Endothelial cell of umbilical vein (primary cell): Measurements from ENCODE around the gene VASH2. TPM values are rescaled to one million over a fixed set of nuclear protein-coding genes. Genes with fewer than 3 reads are reported as not detected.

Experiments used
- BruUV-seq: library from RNA; stranded (reverse); fragments of 400-500 nt; replicated peaks from 2 replicates; lab custom pipeline; 2021; lab: Mats Ljungman, UMichigan
- CTCF ChIA-PET: fragments of 300-600, 350-600 bp; sonication (Branson Sonifier 250); formaldehyde crosslinking; loops from one replicate; lab custom pipeline; 2021; ENCODE audit warnings: antibody characterized with exemption, inconsistent platforms; lab: Charles Lee
- POLR2A ChIA-PET: fragments of 300-600, 350-600 bp; sonication (Branson Sonifier 250); formaldehyde crosslinking; loops from one replicate; lab custom pipeline; 2021; ENCODE audit warnings: antibody characterized with exemption, inconsistent platforms; lab: Charles Lee
- DNase-seq: peaks from one replicate; pipeline ENCODE4 v3.0.0-alpha.2; 2011; ENCODE audit warnings: low read depth, low spot score
- FAIRE-seq: peaks from 2 replicates; lab custom pipeline; 2011; peaks lifted over from hg19 to GRCh38; lab: Jason Lieb, UNC
- H2AFZ ChIP-seq: 2 replicates; pipeline ENCODE4 v1.6.0; 2012; ENCODE audit warnings: low read depth, low read length, control low read depth, inconsistent platforms
- H3K27ac ChIP-seq: 2 replicates; pipeline ENCODE4 v1.5.1; 2011; ENCODE audit warnings: low read depth, mild to moderate bottlenecking, control low read depth, low read length, moderate library complexity; ENCODE audit not compliant: insufficient read depth
- H3K27me3 ChIP-seq, 2 experiments: 2 replicates each; pipeline versions ENCODE4 v1.6.0 to v1.6.1; 2011; ENCODE audit warnings: low read length in 2 of 2, mixed read lengths in 1 of 2; ENCODE audit not compliant: control insufficient read depth in 2 of 2, insufficient read depth in 2 of 2
- H3K36me3 ChIP-seq, 2 experiments: 2 replicates in 1 of 2; 3 replicates in 1 of 2; pipeline ENCODE4 v1.5.1; 2011; ENCODE audit warnings: low read length in 2 of 2, mild to moderate bottlenecking in 1 of 2, moderate library complexity in 1 of 2; ENCODE audit not compliant: control insufficient read depth in 2 of 2, insufficient read depth in 2 of 2; ENCODE audit errors: extremely low read depth in 1 of 2
- H3K4me1 ChIP-seq: 3 replicates; pipeline ENCODE4 v1.5.1; 2011; ENCODE audit warnings: mild to moderate bottlenecking, low read length; ENCODE audit not compliant: control insufficient read depth, insufficient read depth; ENCODE audit errors: extremely low read depth
- H3K4me2 ChIP-seq: 2 replicates; pipeline ENCODE4 v1.6.1; 2011; ENCODE audit warnings: low read length, control low read depth, mixed read lengths; ENCODE audit not compliant: insufficient read depth
- H3K4me3 ChIP-seq, 3 experiments: fragments of 200-600 bp in 1 of 3; sonication (generic), shearing (Covaris generic) in 1 of 3; replicated peaks in 1 of 3; 2 replicates each; pipeline ENCODE4 v1.5.1; 2011 to 2016; ENCODE audit warnings: control low read depth in 3 of 3, low read length in 3 of 3, mild to moderate bottlenecking in 2 of 3, inconsistent platforms in 1 of 3, low read depth in 1 of 3, moderate library complexity in 1 of 3; ENCODE audit not compliant: insufficient read depth in 1 of 3
- H3K79me2 ChIP-seq: 2 replicates; pipeline ENCODE4 v1.6.0; 2012; ENCODE audit warnings: low read length, inconsistent platforms; ENCODE audit not compliant: control insufficient read depth, insufficient read depth
- H3K9ac ChIP-seq: replicated peaks from 2 replicates; pipeline ENCODE3; 2011; ENCODE audit warnings: low read length, control low read depth; ENCODE audit not compliant: insufficient read depth; ENCODE audit errors: extremely low read depth
- H3K9me1 ChIP-seq: replicated peaks from 3 replicates; pipeline ENCODE4 v1.6.0; 2011; ENCODE audit warnings: mild to moderate bottlenecking, low read length; ENCODE audit not compliant: control insufficient read depth, insufficient read depth; ENCODE audit errors: extremely low read depth
- H3K9me3 ChIP-seq: replicated peaks from 2 replicates; pipeline ENCODE4 v1.5.1; 2012; ENCODE audit warnings: low read length, inconsistent platforms; ENCODE audit not compliant: control insufficient read depth, insufficient read depth
- H4K20me1 ChIP-seq: replicated peaks from 2 replicates; pipeline ENCODE3; 2011; ENCODE audit warnings: mild to moderate bottlenecking, low read length; ENCODE audit not compliant: control insufficient read depth, insufficient read depth; ENCODE audit errors: extremely low read depth
- CTCF ChIP-seq, 2 donors: IDR thresholded peaks; 1 replicate in 1 of 2; 2 replicates in 1 of 2; pipeline ENCODE4 v1.5.1; 2011; ENCODE audit warnings: low read length in 2 of 2, mild to moderate bottlenecking in 2 of 2, moderate library complexity in 2 of 2, control low read depth in 1 of 2, inconsistent platforms in 1 of 2, low read depth in 1 of 2; ENCODE audit not compliant: insufficient read depth in 1 of 2; ENCODE audit errors: extremely low read depth in 1 of 2
- EZH2 ChIP-seq: IDR thresholded peaks from 2 replicates; pipeline ENCODE4 v1.6.1; 2012; ENCODE audit warnings: borderline replicate concordance, low read depth, mild to moderate bottlenecking, moderate library complexity, low read length, inconsistent platforms; ENCODE audit not compliant: severe bottlenecking
- FOS ChIP-seq: IDR thresholded peaks from 2 replicates; pipeline ENCODE4 v1.6.1; 2011; ENCODE audit warnings: mild to moderate bottlenecking, low read length, moderate library complexity, borderline replicate concordance; ENCODE audit not compliant: insufficient read depth
- GATA2 ChIP-seq: IDR thresholded peaks from 2 replicates; pipeline ENCODE4 v1.7.0; 2011; ENCODE audit warnings: low read depth, mild to moderate bottlenecking, moderate library complexity, mixed read lengths, low read length; ENCODE audit not compliant: insufficient read length, insufficient read depth
- JUN ChIP-seq: IDR thresholded peaks from 2 replicates; pipeline ENCODE4 v1.6.1; 2011; ENCODE audit warnings: borderline replicate concordance, low read depth; ENCODE audit not compliant: insufficient read length, insufficient read depth
- MAX ChIP-seq: IDR thresholded peaks from 2 replicates; pipeline ENCODE4 v1.6.1; 2011; ENCODE audit not compliant: insufficient read depth, insufficient read length
- MYC ChIP-seq: IDR thresholded peaks from one replicate; pipeline ENCODE4 v1.6.1; 2011; ENCODE audit warnings: mild to moderate bottlenecking, low read depth, low read length
- POLR2A ChIP-seq: IDR thresholded peaks from 2 replicates; pipeline ENCODE4 v1.6.1; 2012; ENCODE audit warnings: low read depth, mild to moderate bottlenecking, control low read depth, low read length
- POLR2AphosphoS5 ChIP-seq: IDR thresholded peaks from 2 replicates; pipeline ENCODE4 v1.6.1; 2012; ENCODE audit warnings: low read depth, mild to moderate bottlenecking, control low read depth, low read length, moderate library complexity; ENCODE audit not compliant: insufficient read depth
- dilution Hi-C: fragments of 300-500 bp; cut with MboI; formaldehyde crosslinking; loops from one replicate; pipeline ENCODE4 v1.15.0; 2019; ENCODE audit warnings: low sequenced_read_pairs; ENCODE audit not compliant: extremely low pct_ligation_motif_present
- intact Hi-C: fragments of 100-400 bp; cut with micrococcal nuclease; formaldehyde crosslinking; loops from one replicate; pipeline ENCODE4 v1.10.0; 2022
- polyA plus RNA-seq, 4 experiments: library from polyadenylated mRNA; depleted of rRNA in 3 of 4; stranded (reverse) in 3 of 4; unstranded in 1 of 4; fragments of >200 nt; gene quantifications; 2 replicates each; pipeline versions ENCODE4 v1.2.1 to v1.2.3, GENCODE V29; 2011 to 2012; ENCODE audit warnings: missing spikeins in 1 of 4
- total RNA-seq: library from RNA; stranded (reverse); gene quantifications from 2 replicates; pipeline ENCODE4 v1.2.3, GENCODE V29; 2021

VASH2 gene
- total and polyA plus RNA-seq, 2 donors (not counting 3 experiments of a cell fraction or from before 2014, with no cell fraction given): 0.70 to 2.9 TPM

- POLR2A ChIA-PET: no interaction called here
- Histone ChIP-seq H3K27me3 (no peaks in the 10 kb centered on the region), H3K79me2 (no peaks in the 10 kb centered on the region), H3K4me1 (no peaks in the 10 kb centered on the region), H3K27ac (no peak overlapping the region), H3K9me3 (no peaks in the 10 kb centered on the region), H4K20me1 (no peaks in the 10 kb centered on the region), H3K9me1 (no peaks in the 10 kb centered on the region), H2AFZ (no peak overlapping the region), H3K9ac (no peak overlapping the region), H3K36me3 (no peaks in the 10 kb centered on the region), H3K4me2 (no peak overlapping the region), H3K4me3 (no peak overlapping the region)
- dilution Hi-C loops (no loop called here), intact Hi-C loops (no loop called here)
- no peak for TF ChIP-seq MAX
- no peak for TF ChIP-seq JUN
- no peak for TF ChIP-seq POLR2AphosphoS5
- no peak for TF ChIP-seq MYC
- TF ChIP-seq EZH2: no peak
- TF ChIP-seq CTCF (IDR thresholded peaks at IDR 0.05; ENCODE audit: extremely low read depth in 1 of 2, insufficient read depth in 1 of 2, low read depth in 1 of 2, low read length in 2 of 2): no peak
- no peak for TF ChIP-seq POLR2A
- no peak for TF ChIP-seq FOS
- TF ChIP-seq GATA2: no peak
- no peak for FAIRE-seq
- DNase-seq: no peak
- no TSS peak for BruUV-seq
- CTCF ChIA-PET: no interaction called here
These were observed 21.0 kb downstream of the VASH2 start for GRCh38 chr1:212971312-212971711.
